ENCODE data around the gene TUBE1.
A peak's percentile ranks its signal among the peaks of the same experiment; 100 is the strongest.

The TUBE1 gene

GRCh38 chr6:112122756-112123155, 35.5 kb upstream of the TUBE1 start:
- Histone ChIP-seq H3K36me3 (ENCODE audit: control insufficient read depth in 1 of 2, insufficient read depth in 2 of 2, low read length in 2 of 2) (no peaks in the 10 kb centered on the region), H3K9me3 (ENCODE audit: insufficient read depth, low read depth, low read length) (no peaks in the 10 kb centered on the region), H3K27ac (ENCODE audit: low read depth, low read length) (no peak overlapping the region), H3K4me2 (ENCODE audit: low read length) (no peak overlapping the region), H4K12ac (ENCODE audit: low read depth, low read length) (no peak overlapping the region), H3K4me3 (ENCODE audit: low read depth, low read length) (no peak overlapping the region), H2BK5ac (ENCODE audit: low read depth, low read length, poor library complexity) (no peak overlapping the region), H3K18ac (ENCODE audit: low read length) (no peak overlapping the region), H4K91ac (ENCODE audit: low read depth, low read length) (no peak overlapping the region), H3K9ac (ENCODE audit: low read length) (no peak overlapping the region), H3K4ac (ENCODE audit: low read depth, low read length) (no peak overlapping the region), H3K23ac (ENCODE audit: low read length) (no peak overlapping the region), H2BK120ac (ENCODE audit: insufficient read depth, low read length, poor library complexity) (no peak overlapping the region), H3K79me1 (ENCODE audit: low read length) (no peaks in the 10 kb centered on the region), H4K8ac (ENCODE audit: low read depth, low read length) (no peak overlapping the region), H3K14ac (ENCODE audit: low read length) (no peak overlapping the region), H3K27me3 (ENCODE audit: insufficient read depth, low read length) (no peaks in the 10 kb centered on the region), H2AK5ac (ENCODE audit: low read length) (no peak overlapping the region), H2BK12ac (ENCODE audit: low read length) (no peak overlapping the region), H2AFZ (ENCODE audit: insufficient read depth, low read length, poor library complexity) (no peak overlapping the region), H3K79me2 (ENCODE audit: control insufficient read depth, insufficient read depth, low read length, poor library complexity) (no peaks in the 10 kb centered on the region), H3K4me1 (ENCODE audit: control insufficient read depth in 1 of 2, insufficient read depth in 2 of 2, low read length in 2 of 2) (no peaks in the 10 kb centered on the region)
- DNase-seq, result no peak
- no CpG with 5 or more reads among the region's 2 CpGs for WGBS (ENCODE audit: extremely low coverage, insufficient coverage, insufficient read length)

DNA sequence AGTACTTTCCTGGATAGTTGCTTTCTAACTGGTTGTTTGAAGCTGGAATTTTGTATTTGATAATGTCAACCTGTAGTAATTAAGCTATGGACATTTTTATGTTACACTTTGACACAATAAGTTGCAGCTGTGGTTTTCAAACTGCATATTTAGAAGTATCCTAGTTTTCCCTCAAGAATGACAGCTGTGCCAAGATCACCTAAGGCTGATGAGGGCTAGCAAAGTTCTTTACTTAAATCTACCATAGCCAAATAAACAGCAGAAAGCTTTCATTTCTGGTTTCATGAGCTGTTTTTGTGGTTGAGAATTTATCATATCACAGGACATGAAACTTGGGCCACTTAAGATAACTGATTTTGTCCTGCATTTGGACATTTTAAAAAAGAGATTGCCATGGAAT, 30.8 kb upstream of the TUBE1 start:
- H2BK5ac ChIP-seq (ENCODE audit: low read depth, low read length, poor library complexity), result no peak overlapping the region
- H3K4me1 ChIP-seq (ENCODE audit: control insufficient read depth in 1 of 2, insufficient read depth in 2 of 2, low read length in 2 of 2), result no peaks in the 10 kb centered on the region
- peak in 1 of 2 donors; percentile 3 for DNase-seq
- H3K27ac ChIP-seq (ENCODE audit: low read depth, low read length), result no peak overlapping the region
- no peak overlapping the region for H3K18ac ChIP-seq (ENCODE audit: low read length)
- no peaks in the 10 kb centered on the region for H3K79me2 ChIP-seq (ENCODE audit: control insufficient read depth, insufficient read depth, low read length, poor library complexity)
- H3K27me3 ChIP-seq (ENCODE audit: insufficient read depth, low read length), result no peaks in the 10 kb centered on the region
- H2AK5ac ChIP-seq (ENCODE audit: low read length), result no peak overlapping the region
- H3K36me3 ChIP-seq (ENCODE audit: control insufficient read depth in 1 of 2, insufficient read depth in 2 of 2, low read length in 2 of 2), result no peaks in the 10 kb centered on the region
- H2BK12ac ChIP-seq (ENCODE audit: low read length), result no peak overlapping the region
- no peak overlapping the region for H3K4me2 ChIP-seq (ENCODE audit: low read length)
- no peak overlapping the region for H4K8ac ChIP-seq (ENCODE audit: low read depth, low read length)
- no peak overlapping the region for H2AFZ ChIP-seq (ENCODE audit: insufficient read depth, low read length, poor library complexity)
- H3K9me3 ChIP-seq (ENCODE audit: insufficient read depth, low read depth, low read length), result no peaks in the 10 kb centered on the region
- no peaks in the 10 kb centered on the region for H3K79me1 ChIP-seq (ENCODE audit: low read length)
- H3K14ac ChIP-seq (ENCODE audit: low read length), result no peak overlapping the region
- no peak overlapping the region for H3K4ac ChIP-seq (ENCODE audit: low read depth, low read length)
- H4K12ac ChIP-seq (ENCODE audit: low read depth, low read length), result no peak overlapping the region
- H2BK120ac ChIP-seq (ENCODE audit: insufficient read depth, low read length, poor library complexity), result no peak overlapping the region
- no peak overlapping the region for H3K4me3 ChIP-seq (ENCODE audit: low read depth, low read length)
- H3K9ac ChIP-seq (ENCODE audit: low read length), result no peak overlapping the region
- H3K23ac ChIP-seq (ENCODE audit: low read length), result no peak overlapping the region
- no peak overlapping the region for H4K91ac ChIP-seq (ENCODE audit: low read depth, low read length)

DNA sequence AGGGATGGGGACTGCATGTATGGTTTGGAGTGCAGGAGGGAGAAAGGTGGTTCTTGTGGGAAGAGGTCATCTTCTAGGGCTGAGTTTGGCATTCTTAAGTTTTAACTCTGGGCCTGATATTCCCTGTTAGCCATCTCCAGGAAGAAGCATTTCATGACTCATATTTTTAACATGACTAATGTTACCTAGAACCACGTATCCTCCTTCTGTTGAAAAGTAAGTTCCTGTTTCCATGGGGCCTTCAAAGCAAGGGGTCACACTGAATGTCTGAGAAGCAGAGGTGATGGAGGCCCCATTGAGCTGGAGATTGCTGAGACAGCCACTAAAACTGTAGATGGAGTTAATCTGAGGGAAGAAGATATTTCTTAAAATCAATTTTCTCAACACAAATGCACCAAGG, 30.3 kb upstream of the TUBE1 start:
- Histone ChIP-seq H2AK5ac (ENCODE audit: low read length) (no peak overlapping the region), H3K9me3 (ENCODE audit: insufficient read depth, low read depth, low read length) (no peaks in the 10 kb centered on the region), H3K4me1 (ENCODE audit: control insufficient read depth in 1 of 2, insufficient read depth in 2 of 2, low read length in 2 of 2) (no peaks in the 10 kb centered on the region), H3K79me1 (ENCODE audit: low read length) (no peaks in the 10 kb centered on the region), H4K8ac (ENCODE audit: low read depth, low read length) (no peak overlapping the region), H3K18ac (ENCODE audit: low read length) (no peak overlapping the region), H3K79me2 (ENCODE audit: control insufficient read depth, insufficient read depth, low read length, poor library complexity) (no peaks in the 10 kb centered on the region), H3K9ac (ENCODE audit: low read length) (no peak overlapping the region), H3K14ac (ENCODE audit: low read length) (no peak overlapping the region), H4K91ac (ENCODE audit: low read depth, low read length) (no peak overlapping the region), H2BK12ac (ENCODE audit: low read length) (no peak overlapping the region), H3K23ac (ENCODE audit: low read length) (no peak overlapping the region), H3K4me3 (ENCODE audit: low read depth, low read length) (no peak overlapping the region), H3K4me2 (ENCODE audit: low read length) (no peak overlapping the region), H3K4ac (ENCODE audit: low read depth, low read length) (no peak overlapping the region), H4K12ac (ENCODE audit: low read depth, low read length) (no peak overlapping the region), H2AFZ (ENCODE audit: insufficient read depth, low read length, poor library complexity) (no peak overlapping the region), H3K27me3 (ENCODE audit: insufficient read depth, low read length) (no peaks in the 10 kb centered on the region), H3K36me3 (ENCODE audit: control insufficient read depth in 1 of 2, insufficient read depth in 2 of 2, low read length in 2 of 2) (no peaks in the 10 kb centered on the region), H2BK5ac (ENCODE audit: low read depth, low read length, poor library complexity) (no peak overlapping the region), H3K27ac (ENCODE audit: low read depth, low read length) (no peak overlapping the region), H2BK120ac (ENCODE audit: insufficient read depth, low read length, poor library complexity) (no peak overlapping the region)
- peak in 1 of 2 donors; percentile 31 for DNase-seq
- no CpG with 5 or more reads among the region's 1 CpG for WGBS (ENCODE audit: extremely low coverage, insufficient coverage, insufficient read length)

DNA sequence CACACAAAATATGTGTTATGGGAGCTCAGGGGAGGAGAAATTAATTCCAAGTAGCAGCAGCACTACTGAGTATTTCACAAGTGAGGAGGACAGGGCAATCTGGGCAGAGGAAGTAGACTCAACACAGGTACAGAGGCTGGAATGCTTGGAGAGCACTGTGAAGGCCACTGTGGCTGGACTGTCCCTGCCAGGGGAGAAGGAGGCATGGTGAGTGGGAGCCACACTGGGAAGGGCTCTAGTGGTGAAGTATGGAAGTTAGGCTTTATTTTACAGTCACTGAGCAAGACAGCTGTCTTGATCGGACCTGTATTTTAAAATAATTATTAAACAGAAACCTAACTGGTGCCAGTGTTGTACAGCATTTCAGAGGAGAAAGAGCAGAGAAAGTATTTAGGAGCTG, 28.9 kb upstream of the TUBE1 start:
- no peak overlapping the region for H3K27ac ChIP-seq (ENCODE audit: low read depth, low read length)
- no peak overlapping the region for H2BK5ac ChIP-seq (ENCODE audit: low read depth, low read length, poor library complexity)
- no peak overlapping the region for H2AK5ac ChIP-seq (ENCODE audit: low read length)
- no peak overlapping the region for H3K9ac ChIP-seq (ENCODE audit: low read length)
- no peak overlapping the region for H3K4ac ChIP-seq (ENCODE audit: low read depth, low read length)
- no peak overlapping the region for H3K4me3 ChIP-seq (ENCODE audit: low read depth, low read length)
- H3K14ac ChIP-seq (ENCODE audit: low read length), result no peak overlapping the region
- no peaks in the 10 kb centered on the region for H3K79me2 ChIP-seq (ENCODE audit: control insufficient read depth, insufficient read depth, low read length, poor library complexity)
- H3K18ac ChIP-seq (ENCODE audit: low read length), result no peak overlapping the region
- no peak overlapping the region for H4K91ac ChIP-seq (ENCODE audit: low read depth, low read length)
- no peak overlapping the region for H3K23ac ChIP-seq (ENCODE audit: low read length)
- H3K4me1 ChIP-seq (ENCODE audit: control insufficient read depth in 1 of 2, insufficient read depth in 2 of 2, low read length in 2 of 2), result no peaks in the 10 kb centered on the region
- no peaks in the 10 kb centered on the region for H3K36me3 ChIP-seq (ENCODE audit: control insufficient read depth in 1 of 2, insufficient read depth in 2 of 2, low read length in 2 of 2)
- H3K79me1 ChIP-seq (ENCODE audit: low read length), result no peaks in the 10 kb centered on the region
- no peak overlapping the region for H2BK120ac ChIP-seq (ENCODE audit: insufficient read depth, low read length, poor library complexity)
- no peak overlapping the region for H2BK12ac ChIP-seq (ENCODE audit: low read length)
- no peak overlapping the region for H4K8ac ChIP-seq (ENCODE audit: low read depth, low read length)
- H3K27me3 ChIP-seq (ENCODE audit: insufficient read depth, low read length), result no peaks in the 10 kb centered on the region
- no CpG with 5 or more reads among the region's 1 CpG for WGBS (ENCODE audit: extremely low coverage, insufficient coverage, insufficient read length)
- no peak overlapping the region for H3K4me2 ChIP-seq (ENCODE audit: low read length)
- no peak for DNase-seq
- no peak overlapping the region for H4K12ac ChIP-seq (ENCODE audit: low read depth, low read length)
- no peak overlapping the region for H2AFZ ChIP-seq (ENCODE audit: insufficient read depth, low read length, poor library complexity)
- H3K9me3 ChIP-seq (ENCODE audit: insufficient read depth, low read depth, low read length), result no peaks in the 10 kb centered on the region
